SH-SY5Y (cell line): ENCODE results near the gene MRPL54.

ENCODE experiments used
- GATA2 ChIP-seq: IDR thresholded peaks from 2 replicates; pipeline ENCODE4 v1.6.1; 2011; ENCODE audit warnings: mild to moderate bottlenecking, low read depth, low read length
- GATA3 ChIP-seq: IDR thresholded peaks from 2 replicates; pipeline ENCODE4 v1.6.1; 2011; ENCODE audit warnings: low read depth, mild to moderate bottlenecking, low read length, moderate library complexity

DNA sequence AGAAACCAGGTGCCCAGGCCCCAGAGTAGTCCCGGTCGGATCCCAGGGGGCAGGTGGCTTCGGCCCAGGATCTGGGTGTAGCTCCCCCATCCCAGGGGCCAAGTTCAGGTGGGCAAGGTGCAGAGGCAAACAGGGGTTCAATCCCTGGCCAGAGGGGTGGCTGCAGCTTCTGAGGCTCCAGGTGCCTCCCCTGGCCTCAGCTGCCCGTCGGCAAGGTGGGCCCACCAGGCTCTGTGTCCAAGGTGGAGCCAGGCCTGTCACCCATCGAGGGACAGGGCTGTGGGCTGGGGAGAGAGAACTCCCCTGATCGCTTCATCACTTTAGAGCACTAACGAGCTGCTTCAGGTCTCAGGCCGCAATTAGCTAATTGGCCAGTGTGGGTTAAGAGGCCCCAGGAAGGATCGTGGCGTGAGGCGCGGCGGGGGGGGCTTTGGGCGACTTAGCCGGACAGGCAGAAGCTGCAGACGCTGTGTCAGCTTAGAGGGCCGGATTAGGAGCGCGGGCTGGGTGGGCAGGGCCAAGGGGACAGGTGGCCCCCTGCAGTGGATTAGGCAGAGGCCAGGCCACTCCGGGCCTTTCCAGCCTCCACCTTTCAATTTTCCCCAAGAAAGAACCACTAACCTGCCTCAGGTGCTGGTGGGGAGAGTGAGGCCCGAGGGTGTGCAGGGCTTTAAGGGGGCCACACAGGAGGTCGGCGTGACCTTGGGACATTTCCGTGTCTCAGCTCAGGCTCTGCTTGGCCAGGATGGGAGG is 12.3 kb downstream of the MRPL54 start:
- TF ChIP-seq GATA2: no peak
- no peak for TF ChIP-seq GATA3
